ENCODE measurements around the gene CEP57L1. TPM values are rescaled to one million over a fixed set of nuclear protein-coding genes. Genes with fewer than 3 reads are reported as not detected.

CEP57L1 gene
- 1 to 10 TPM; 3.1 to 9.2 (median 6.8) TPM for polyA plus RNA-seq

- WGBS, 3 donors: 0% methylated on average over 47 to 49 of the region's 49 CpGs
Measured at GRCh38 chr6:109095036-109095834, at the start of gene CEP57L1. Gene CEP57L1 (plus strand): TSS chr6:109095507. CDS start chr6:109145222, 49,715 bp downstream.

GRCh38 chr6:109048176-109048575 lies 47.1 kb upstream of the CEP57L1 start:
- H3K27ac ChIP-seq (ENCODE audit: low read depth, low read length): no peak overlapping the region
- WGBS, 3 donors: 28 to 76% (median 70%) methylated on average over 1 of the region's 1 CpG

More at GRCh38 chr6:109095036-109095834, at the start of gene CEP57L1:
- H3K27ac ChIP-seq (ENCODE audit: low read depth, low read length): peak within 1 kb of the TSS; percentile 89

DNA sequence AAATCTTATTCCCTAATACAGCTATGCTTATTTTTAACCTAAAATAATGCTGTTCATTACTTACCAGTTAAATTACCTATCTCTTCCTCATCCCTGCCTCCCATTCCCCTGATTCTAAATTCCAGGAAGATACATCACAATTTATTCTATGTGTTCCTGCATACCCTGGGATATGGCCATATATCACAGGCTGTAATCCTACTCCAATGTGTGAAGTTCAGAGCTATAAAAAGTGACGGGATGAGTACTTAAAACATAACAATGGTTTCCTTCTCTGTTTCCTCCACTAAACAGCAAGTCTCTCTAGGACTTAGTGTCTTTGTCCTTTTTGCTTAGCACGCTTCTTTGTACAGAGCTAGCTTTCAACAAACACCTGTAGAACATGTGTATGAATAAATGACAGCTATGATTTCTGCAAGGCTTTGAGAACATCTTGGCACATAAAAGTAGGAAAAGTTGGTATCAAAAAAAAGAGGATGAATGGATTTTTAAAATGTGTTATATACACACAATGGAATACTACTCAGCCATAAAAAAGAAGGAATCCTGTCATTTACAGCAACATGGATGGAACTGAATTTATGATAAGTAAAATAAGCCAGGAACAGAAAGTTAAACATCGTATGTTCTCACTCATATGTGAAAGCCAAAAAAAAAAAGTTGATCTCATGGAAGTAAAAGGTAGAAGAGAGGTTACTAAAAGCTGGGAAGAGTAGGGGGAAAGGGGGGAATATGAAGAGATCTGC lies 46.5 kb upstream of the CEP57L1 start:
- H3K27ac ChIP-seq (ENCODE audit: low read depth, low read length): no peak overlapping the region
- WGBS, 3 donors: 96 to 98% (median 97%) methylated on average over 3 of the region's 3 CpGs

- 93 to 97% (median 94%) methylated on average over 2 of the region's 2 CpGs for WGBS, 3 donors
- no peak overlapping the region for H3K27ac ChIP-seq (ENCODE audit: low read depth, low read length)
Measured at GRCh38 chr6:109050012-109050411, 45.3 kb upstream of the CEP57L1 start.

DNA sequence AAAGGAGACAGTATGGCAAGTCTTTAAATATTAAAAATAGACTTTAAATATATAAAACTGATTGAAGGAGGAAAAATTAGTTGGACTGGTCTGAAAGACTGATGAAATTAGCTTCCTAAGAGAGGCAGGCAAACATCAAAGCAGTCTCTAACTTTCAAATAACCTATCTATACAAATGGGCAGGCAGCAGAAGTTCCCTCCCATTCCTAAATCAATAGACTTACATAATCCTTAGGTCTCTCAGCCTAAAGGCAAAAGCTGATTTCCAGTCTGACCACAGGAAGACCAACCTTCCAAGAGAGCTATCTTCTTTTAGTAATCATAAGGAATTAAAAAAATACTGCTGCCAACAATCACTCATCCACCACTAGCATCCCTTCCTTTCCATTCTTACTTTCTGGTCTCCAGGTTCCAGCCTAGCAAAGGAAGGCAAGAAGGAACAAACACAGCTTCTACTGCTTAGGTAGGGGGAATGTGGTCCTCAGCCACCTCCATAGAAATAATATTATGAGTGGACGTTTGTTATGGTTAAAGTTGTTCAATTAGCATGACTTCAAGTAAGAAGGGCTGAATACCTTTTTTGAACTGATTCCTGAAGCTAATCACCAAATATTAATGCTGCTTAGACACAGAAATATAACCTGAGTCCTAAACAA lies 44.7 kb upstream of the CEP57L1 start:
- no peak overlapping the region for H3K27ac ChIP-seq (ENCODE audit: low read depth, low read length)
- WGBS, 3 donors: 77 to 81% (median 81%) methylated on average over 1 of the region's 1 CpG

DNA sequence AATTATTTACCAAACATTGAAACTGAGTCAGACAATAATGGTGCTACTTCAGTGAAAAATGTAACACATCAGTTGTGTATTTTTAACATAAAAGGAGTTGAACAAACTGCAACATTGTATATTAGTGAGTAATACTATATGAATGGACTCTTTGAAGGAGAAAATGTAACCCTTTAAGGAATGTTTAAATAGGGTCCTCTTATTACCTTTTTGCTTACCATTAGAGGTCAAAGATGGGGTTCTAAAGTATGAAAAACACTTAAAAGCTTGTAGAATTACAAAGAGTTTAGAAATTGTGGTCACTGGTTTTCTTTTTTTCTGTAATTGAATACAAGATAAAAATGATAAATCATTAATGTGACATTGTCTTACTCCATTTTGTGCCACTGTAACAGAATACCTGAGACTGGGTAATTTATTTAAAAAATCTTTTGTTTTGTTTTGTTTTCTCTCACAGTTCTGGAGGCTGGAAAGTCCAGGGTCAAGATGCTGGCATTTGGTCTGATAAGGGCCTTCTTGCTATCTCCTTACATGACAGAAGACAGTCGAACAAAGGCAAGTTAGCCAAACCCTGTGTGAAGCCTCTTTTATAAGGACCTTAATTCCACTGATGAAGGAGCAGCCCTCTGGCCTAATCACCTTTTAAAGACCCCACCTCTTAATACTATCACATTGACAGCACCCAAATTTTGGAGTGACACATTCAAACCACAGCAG lies 43.8 kb upstream of the CEP57L1 start:
- 47 to 98% (median 97%) methylated on average over 1 of the region's 1 CpG for WGBS, 3 donors
- no peak overlapping the region for H3K27ac ChIP-seq (ENCODE audit: low read depth, low read length)

DNA sequence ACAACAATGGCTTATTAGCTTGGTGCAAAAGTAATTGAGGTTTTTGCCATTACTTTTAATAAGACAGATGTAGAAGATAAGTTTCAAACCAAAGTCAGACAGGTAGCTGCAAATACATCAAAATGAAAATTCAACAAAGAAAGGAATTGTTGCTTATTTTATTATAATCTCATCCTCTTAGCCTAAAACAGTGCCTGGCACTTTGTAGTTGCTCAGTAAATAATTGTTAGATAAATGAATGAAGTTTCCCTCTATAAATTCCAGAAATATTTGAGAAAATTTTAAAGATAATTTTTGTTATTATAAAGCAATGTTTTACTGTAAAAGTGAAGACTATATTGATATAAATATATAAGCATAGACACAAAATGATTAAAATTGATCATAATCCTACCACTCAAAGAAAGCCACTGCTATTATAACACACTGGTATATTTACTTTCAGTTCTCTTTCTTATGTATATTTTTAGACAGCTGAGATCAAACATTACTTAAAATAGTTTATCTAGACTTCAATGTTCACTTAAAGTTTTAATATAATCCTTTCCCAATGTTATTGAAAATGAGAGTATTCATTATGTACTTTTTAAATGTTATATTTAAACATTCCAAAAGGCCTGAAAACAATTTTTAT lies 43.2 kb upstream of the CEP57L1 start:
- H3K27ac ChIP-seq (ENCODE audit: low read depth, low read length): no peak overlapping the region

GRCh38 chr6:109052852-109053251 lies 42.5 kb upstream of the CEP57L1 start:
- no peak overlapping the region for H3K27ac ChIP-seq (ENCODE audit: low read depth, low read length)
- WGBS, 3 donors: 75 to 95% (median 95%) methylated on average over 4 of the region's 4 CpGs

DNA sequence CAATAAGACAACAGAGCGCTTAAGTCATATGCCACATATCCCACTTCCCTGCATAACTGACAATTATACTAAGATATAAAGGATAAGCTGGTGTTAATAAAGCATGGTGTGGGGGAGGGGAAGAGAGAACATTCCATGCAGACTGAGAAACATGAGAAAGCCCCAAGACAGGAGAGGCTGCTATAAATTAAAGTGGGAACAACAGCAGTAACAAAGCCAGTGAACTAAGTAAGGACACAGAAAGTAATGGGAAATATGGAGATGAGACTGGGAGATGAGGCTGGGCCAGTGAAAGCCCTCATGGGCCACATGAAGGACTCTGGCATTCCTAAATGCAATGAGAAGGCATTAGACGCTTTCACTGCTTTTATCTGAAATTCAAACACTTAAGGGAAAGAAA lies 42.0 kb upstream of the CEP57L1 start:
- 87 to 95% (median 90%) methylated on average over 2 of the region's 2 CpGs for WGBS, 3 donors
- no peak overlapping the region for H3K27ac ChIP-seq (ENCODE audit: low read depth, low read length)

DNA sequence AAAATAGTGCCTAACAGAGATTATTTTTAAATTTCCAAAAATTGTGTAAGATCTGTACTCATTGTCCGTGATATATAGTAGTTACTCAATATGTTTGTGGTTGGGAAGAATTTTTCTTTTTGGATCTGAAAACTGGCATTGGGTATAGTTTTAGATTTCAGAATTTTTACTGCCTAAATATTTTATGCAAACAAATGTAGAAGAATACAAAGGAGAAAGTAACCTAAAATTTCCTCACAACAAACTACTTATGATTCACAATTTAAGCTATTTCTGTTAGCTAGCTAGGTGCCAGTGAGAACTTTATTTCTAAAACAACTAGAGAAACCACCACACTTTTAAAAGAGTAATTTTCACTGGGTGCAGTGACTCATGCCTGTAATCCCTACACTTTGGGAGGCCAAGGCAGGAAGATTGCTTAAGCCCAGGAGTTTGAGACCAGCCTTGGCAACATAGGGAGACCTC lies 39.5 kb upstream of the CEP57L1 start:
- H3K27ac ChIP-seq (ENCODE audit: low read depth, low read length): no peak overlapping the region

GRCh38 chr6:109056661-109057060 lies 38.6 kb upstream of the CEP57L1 start:
- no peak overlapping the region for H3K27ac ChIP-seq (ENCODE audit: low read depth, low read length)

More for the DNA sequence above, 39.5 kb upstream of the CEP57L1 start:
- 59 to 91% (median 66%) methylated on average over 1 of the region's 1 CpG for WGBS, 3 donors

GRCh38 chr6:109058620-109059019 lies 36.7 kb upstream of the CEP57L1 start:
- WGBS, 3 donors: 18 to 43% (median 23%) methylated on average over 2 of the region's 2 CpGs
- H3K27ac ChIP-seq (ENCODE audit: low read depth, low read length): no peak overlapping the region

GRCh38 chr6:109059153-109059552 lies 36.2 kb upstream of the CEP57L1 start:
- WGBS, 3 donors: 24 to 46% (median 45%) methylated on average over 3 of the region's 3 CpGs
- no peak overlapping the region for H3K27ac ChIP-seq (ENCODE audit: low read depth, low read length)

GRCh38 chr6:109059571-109060021 lies 35.7 kb upstream of the CEP57L1 start:
- no peak overlapping the region for H3K27ac ChIP-seq (ENCODE audit: low read depth, low read length)
- WGBS, 3 donors: 22 to 29% (median 26%) methylated on average over 4 of the region's 4 CpGs

DNA sequence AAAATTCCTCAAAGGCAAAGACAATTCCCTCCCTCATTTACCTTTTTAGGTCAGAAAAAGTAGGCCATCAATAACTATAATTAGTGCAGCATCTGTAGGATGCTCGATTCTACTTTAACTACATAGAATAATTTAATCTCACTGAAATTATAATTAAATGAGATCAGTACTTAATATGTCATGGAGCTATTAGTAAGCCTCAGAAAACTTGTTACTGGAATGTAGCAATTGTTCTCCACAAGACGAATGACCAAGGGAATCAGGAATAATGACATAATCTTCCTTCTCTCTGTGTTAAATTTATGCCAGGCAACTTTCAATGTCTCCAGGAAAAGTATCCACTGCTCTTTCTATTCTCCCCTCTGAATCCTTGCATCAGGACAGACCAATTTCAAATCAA lies 34.7 kb upstream of the CEP57L1 start:
- H3K27ac ChIP-seq (ENCODE audit: low read depth, low read length): no peak overlapping the region
- whole genome bisulfite sequencing, 3 donors: 33 to 61% (median 40%) methylated on average over 2 of the region's 2 CpGs

DNA sequence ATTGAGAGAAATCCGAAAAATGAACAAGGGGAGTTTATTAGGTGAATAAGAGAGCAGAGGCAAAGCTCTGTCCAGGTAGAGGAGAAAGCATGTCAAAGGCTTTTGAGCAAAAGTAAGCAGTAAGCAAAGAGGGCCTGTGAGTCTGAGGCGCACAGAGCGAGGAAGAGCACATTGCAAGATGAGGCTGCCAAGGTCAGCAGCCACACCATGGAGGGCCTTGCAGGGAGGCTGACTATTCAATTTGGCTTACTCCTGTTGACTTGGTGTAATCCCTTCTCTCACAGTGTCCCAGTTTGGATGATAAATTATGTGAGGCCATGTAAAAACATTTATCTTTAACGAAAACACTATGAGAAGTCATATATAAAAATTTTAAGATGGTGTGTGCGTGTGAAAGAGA lies 33.1 kb upstream of the CEP57L1 start:
- WGBS, 3 donors: 76 to 93% (median 89%) methylated on average over 5 of the region's 5 CpGs
- H3K27ac ChIP-seq (ENCODE audit: low read depth, low read length): no peak overlapping the region

DNA sequence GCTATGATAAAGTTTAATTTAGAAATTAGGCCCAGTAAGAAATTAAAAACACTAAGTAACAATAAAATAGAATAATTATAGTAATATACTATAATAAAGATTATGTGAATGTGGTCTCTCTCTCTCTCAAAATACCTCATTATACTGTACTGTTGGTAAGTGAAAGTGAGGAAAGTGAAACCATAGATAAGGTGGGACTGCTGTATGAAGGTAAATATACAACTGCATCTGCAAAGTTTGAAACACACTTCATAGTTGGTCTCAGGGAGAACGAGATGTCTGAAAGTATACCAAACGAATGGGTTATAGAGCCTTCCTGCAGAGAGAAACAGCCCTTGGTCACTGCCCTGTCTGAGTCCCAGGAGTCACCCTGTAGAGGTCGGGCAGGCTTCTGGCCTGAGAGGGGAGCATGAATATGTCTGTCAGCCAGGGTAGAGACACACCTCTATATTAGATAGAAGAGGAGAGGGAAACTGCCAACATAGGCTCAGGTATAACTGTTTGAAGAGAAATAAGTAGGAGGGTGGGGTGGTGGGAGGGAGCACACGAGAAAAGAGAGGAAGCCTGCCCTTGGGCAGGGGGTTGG lies 32.4 kb upstream of the CEP57L1 start:
- no peak overlapping the region for H3K27ac ChIP-seq (ENCODE audit: low read depth, low read length)
- 62 to 90% (median 83%) methylated on average over 4 of the region's 4 CpGs for WGBS, 3 donors

GRCh38 chr6:109069746-109070145 lies 25.6 kb upstream of the CEP57L1 start:
- H3K27ac ChIP-seq (ENCODE audit: low read depth, low read length): no peak overlapping the region
- WGBS, 3 donors: 62 to 90% (median 65%) methylated on average over 2 of the region's 2 CpGs

All from adipose tissue (tissue), 3 donors.